ENCODE results near the gene TMEM220. TPM values are rescaled to one million over a fixed set of nuclear protein-coding genes. Genes with fewer than 3 reads are reported as not detected.

The TMEM220 gene
- total RNA-seq (2014; rRNA removed; shearing (Covaris generic)) = 0.24 TPM in 1 of 2 replicates, not detected in the other
- 0.36 and 0.51 TPM in 2 replicates for polyA plus RNA-seq (2015; cell fraction: cytosol; rRNA removed)
- 0.18 and 0.46 TPM in 2 replicates for polyA plus RNA-seq (2015; cell fraction: nucleus; rRNA removed)

GRCh38 chr17:10729334-10730193 is at the start of gene TMEM220:
Gene TMEM220 (minus strand): TSS chr17:10730023. CDS start chr17:10729851, 172 bp downstream.
- DNase-seq (ENCODE audit: low read depth) = peak; percentile 11

- no peak for DNase-seq (ENCODE audit: low read depth)
Measured at GRCh38 chr17:10779609-10780008, 49.8 kb upstream of the TMEM220 start.

- no peak for DNase-seq (ENCODE audit: low read depth)
Measured at GRCh38 chr17:10777890-10778289, 48.1 kb upstream of the TMEM220 start.

GRCh38 chr17:10777131-10777807 is 47.4 kb upstream of the TMEM220 start:
- DNase-seq (ENCODE audit: low read depth) = no peak

- no peak for DNase-seq (ENCODE audit: low read depth)
Measured at GRCh38 chr17:10776381-10776780, 46.6 kb upstream of the TMEM220 start.

- DNase-seq (ENCODE audit: low read depth) = no peak
Measured at GRCh38 chr17:10775740-10776356, 46.0 kb upstream of the TMEM220 start.

- DNase-seq (ENCODE audit: low read depth) = no peak
Measured at GRCh38 chr17:10775058-10775457, 45.2 kb upstream of the TMEM220 start.

GRCh38 chr17:10773391-10773790 is 43.6 kb upstream of the TMEM220 start:
- no peak for DNase-seq (ENCODE audit: low read depth)

- peak; percentile 53 for DNase-seq (ENCODE audit: low read depth)
Measured at GRCh38 chr17:10772425-10773380, 42.9 kb upstream of the TMEM220 start.

GRCh38 chr17:10771148-10771547 is 41.3 kb upstream of the TMEM220 start:
- no peak for DNase-seq (ENCODE audit: low read depth)

- no peak for DNase-seq (ENCODE audit: low read depth)
Measured at GRCh38 chr17:10769840-10770239, 40.0 kb upstream of the TMEM220 start.

GRCh38 chr17:10768750-10769251 is 39.0 kb upstream of the TMEM220 start:
- DNase-seq (ENCODE audit: low read depth) = no peak

- DNase-seq (ENCODE audit: low read depth) = no peak
Measured at GRCh38 chr17:10767232-10767631, 37.4 kb upstream of the TMEM220 start.

GRCh38 chr17:10762037-10762436 is 32.2 kb upstream of the TMEM220 start:
- DNase-seq (ENCODE audit: low read depth) = no peak

GRCh38 chr17:10761281-10761680 is 31.5 kb upstream of the TMEM220 start:
- no peak for DNase-seq (ENCODE audit: low read depth)

- no peak for DNase-seq (ENCODE audit: low read depth)
Measured at GRCh38 chr17:10758062-10758461, 28.2 kb upstream of the TMEM220 start.

GRCh38 chr17:10757647-10758046 is 27.8 kb upstream of the TMEM220 start:
- no peak for DNase-seq (ENCODE audit: low read depth)

- DNase-seq (ENCODE audit: low read depth) = no peak
Measured at GRCh38 chr17:10757067-10757466, 27.2 kb upstream of the TMEM220 start.

- no peak for DNase-seq (ENCODE audit: low read depth)
Measured at GRCh38 chr17:10756619-10757018, 26.8 kb upstream of the TMEM220 start.

GRCh38 chr17:10756185-10756584 is 26.4 kb upstream of the TMEM220 start:
- no peak for DNase-seq (ENCODE audit: low read depth)

Data from HT1080 (cell line).